Retinal pigment epithelial cell (primary cell): ENCODE data around the gene GJB3.

Experiments used
- DNase-seq: peaks from one replicate; pipeline ENCODE4 v3.0.0-alpha.2; 2010; ENCODE audit warnings: low read depth
- H3K4me3 ChIP-seq: 2 replicates; pipeline ENCODE4 v1.5.1; 2011; ENCODE audit warnings: mild to moderate bottlenecking, low read length, control low read depth, moderate library complexity
- CTCF ChIP-seq: conservative IDR thresholded peaks from 2 replicates; pipeline ENCODE4 v1.5.1; 2011; ENCODE audit warnings: low read depth, low read length, control low read depth, inconsistent platforms

GJB3 gene

DNA sequence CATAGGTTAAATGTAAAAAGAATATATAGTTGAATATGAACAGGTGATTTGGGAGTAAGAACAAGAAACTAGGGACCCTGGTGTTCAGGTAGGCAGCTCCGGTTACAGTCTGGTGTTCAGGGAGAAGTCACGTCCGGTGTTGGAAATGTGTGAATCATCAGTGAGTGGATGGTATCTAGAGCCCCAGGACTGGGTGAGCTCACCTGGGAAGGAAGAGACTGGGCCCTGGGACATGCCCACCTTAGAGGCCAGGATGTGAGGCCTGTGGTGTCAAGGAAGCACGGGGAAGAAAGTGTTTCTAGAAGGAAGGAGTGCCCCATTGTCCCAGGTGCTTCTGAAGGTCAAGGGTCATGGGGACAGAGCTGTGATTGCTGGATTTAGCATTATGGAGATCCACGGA is 1.5 kb upstream of the GJB3 start:
- no peak for DNase-seq
- TF ChIP-seq CTCF, result no peak
- no peak overlapping the region for H3K4me3 ChIP-seq

- TF ChIP-seq CTCF, result no peak
- no peak for DNase-seq
- no peak overlapping the region for H3K4me3 ChIP-seq
These were observed 1.1 kb upstream of the GJB3 start for GRCh38 chr1:34779962-34780361.

- no peak overlapping the region for H3K4me3 ChIP-seq
- no peak for DNase-seq
- TF ChIP-seq CTCF, result no peak
These were observed 486 bp upstream of the GJB3 start for GRCh38 chr1:34780528-34780927.

- no peak overlapping the region for H3K4me3 ChIP-seq
- DNase-seq, result no peak
- TF ChIP-seq CTCF, result no peak
These were observed 904 bp downstream of the GJB3 start for GRCh38 chr1:34781844-34782391.

DNA sequence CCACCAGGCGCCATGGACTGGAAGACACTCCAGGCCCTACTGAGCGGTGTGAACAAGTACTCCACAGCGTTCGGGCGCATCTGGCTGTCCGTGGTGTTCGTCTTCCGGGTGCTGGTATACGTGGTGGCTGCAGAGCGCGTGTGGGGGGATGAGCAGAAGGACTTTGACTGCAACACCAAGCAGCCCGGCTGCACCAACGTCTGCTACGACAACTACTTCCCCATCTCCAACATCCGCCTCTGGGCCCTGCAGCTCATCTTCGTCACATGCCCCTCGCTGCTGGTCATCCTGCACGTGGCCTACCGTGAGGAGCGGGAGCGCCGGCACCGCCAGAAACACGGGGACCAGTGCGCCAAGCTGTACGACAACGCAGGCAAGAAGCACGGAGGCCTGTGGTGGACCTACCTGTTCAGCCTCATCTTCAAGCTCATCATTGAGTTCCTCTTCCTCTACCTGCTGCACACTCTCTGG is 3.8 kb downstream of the GJB3 start:
- H3K4me3 ChIP-seq, result no peak overlapping the region
- DNase-seq, result no peak
- TF ChIP-seq CTCF, result no peak

DNA sequence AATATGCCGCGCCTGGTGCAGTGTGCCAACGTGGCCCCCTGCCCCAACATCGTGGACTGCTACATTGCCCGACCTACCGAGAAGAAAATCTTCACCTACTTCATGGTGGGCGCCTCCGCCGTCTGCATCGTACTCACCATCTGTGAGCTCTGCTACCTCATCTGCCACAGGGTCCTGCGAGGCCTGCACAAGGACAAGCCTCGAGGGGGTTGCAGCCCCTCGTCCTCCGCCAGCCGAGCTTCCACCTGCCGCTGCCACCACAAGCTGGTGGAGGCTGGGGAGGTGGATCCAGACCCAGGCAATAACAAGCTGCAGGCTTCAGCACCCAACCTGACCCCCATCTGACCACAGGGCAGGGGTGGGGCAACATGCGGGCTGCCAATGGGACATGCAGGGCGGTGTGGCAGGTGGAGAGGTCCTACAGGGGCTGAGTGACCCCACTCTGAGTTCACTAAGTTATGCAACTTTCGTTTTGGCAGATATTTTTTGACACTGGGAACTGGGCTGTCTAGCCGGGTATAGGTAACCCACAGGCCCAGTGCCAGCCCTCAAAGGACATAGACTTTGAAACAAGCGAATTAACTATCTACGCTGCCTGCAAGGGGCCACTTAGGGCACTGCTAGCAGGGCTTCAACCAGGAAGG is 4.3 kb downstream of the GJB3 start:
- H3K4me3 ChIP-seq, result no peak overlapping the region
- no peak for TF ChIP-seq CTCF
- no peak for DNase-seq

GRCh38 chr1:34785875-34786470 is 5.0 kb downstream of the GJB3 start:
- no peak overlapping the region for H3K4me3 ChIP-seq
- no peak for DNase-seq
- TF ChIP-seq CTCF, result no peak
